NCI-H748 (cell line): ENCODE measurements around the gene ITGA11.

Experiments used
- DNase-seq: peaks from one replicate; lab custom pipeline; 2025; ENCODE audit not compliant: unreplicated experiment; lab: John Stamatoyannopoulos, UW

Gene ITGA11

GRCh38 chr15:68431792-68432401, at the start of gene ITGA11:
Gene ITGA11, minus strand, starts transcription at chr15:68432163. Its CDS starts 97 bp downstream, at chr15:68432066.
- DNase-seq = peak; percentile 70

- DNase-seq = no peak
Measured at GRCh38 chr15:68481321-68481720, 49.4 kb upstream of the ITGA11 start.

GRCh38 chr15:68480296-68480695, 48.3 kb upstream of the ITGA11 start:
- no peak for DNase-seq

- no peak for DNase-seq
Measured at GRCh38 chr15:68479870-68480269, 47.9 kb upstream of the ITGA11 start.

- DNase-seq = no peak
Measured at GRCh38 chr15:68479406-68479805, 47.4 kb upstream of the ITGA11 start.

GRCh38 chr15:68478853-68479252, 46.9 kb upstream of the ITGA11 start:
- no peak for DNase-seq

- no peak for DNase-seq
Measured at GRCh38 chr15:68475449-68475848, 43.5 kb upstream of the ITGA11 start.

- no peak for DNase-seq
Measured at GRCh38 chr15:68471541-68471940, 39.6 kb upstream of the ITGA11 start.

- DNase-seq = no peak
Measured at GRCh38 chr15:68470976-68471375, 39.0 kb upstream of the ITGA11 start.

- DNase-seq = no peak
Measured at GRCh38 chr15:68470049-68470742, 38.2 kb upstream of the ITGA11 start.

GRCh38 chr15:68469162-68470048, 37.4 kb upstream of the ITGA11 start:
- DNase-seq = no peak

GRCh38 chr15:68466876-68467275, 34.9 kb upstream of the ITGA11 start:
- no peak for DNase-seq

GRCh38 chr15:68465861-68466560, 34.0 kb upstream of the ITGA11 start:
- DNase-seq = no peak

- no peak for DNase-seq
Measured at GRCh38 chr15:68464448-68465090, 32.6 kb upstream of the ITGA11 start.

GRCh38 chr15:68463996-68464395, 32.0 kb upstream of the ITGA11 start:
- DNase-seq = no peak

GRCh38 chr15:68463444-68463843, 31.5 kb upstream of the ITGA11 start:
- DNase-seq = no peak

- no peak for DNase-seq
Measured at GRCh38 chr15:68460166-68460565, 28.2 kb upstream of the ITGA11 start.

- no peak for DNase-seq
Measured at GRCh38 chr15:68450192-68450591, 18.2 kb upstream of the ITGA11 start.

- no peak for DNase-seq
Measured at GRCh38 chr15:68449389-68449788, 17.4 kb upstream of the ITGA11 start.

- DNase-seq = no peak
Measured at GRCh38 chr15:68447976-68448755, 16.2 kb upstream of the ITGA11 start.
